GM18861 (cell line): ENCODE measurements around the gene TBX19.

Source experiments
- ATAC-seq: cut with Tn5 transposase; IDR thresholded peaks from one replicate; pipeline ENCODE4 v1.9.1; 2021; ENCODE audit not compliant: unreplicated experiment

Gene TBX19

DNA sequence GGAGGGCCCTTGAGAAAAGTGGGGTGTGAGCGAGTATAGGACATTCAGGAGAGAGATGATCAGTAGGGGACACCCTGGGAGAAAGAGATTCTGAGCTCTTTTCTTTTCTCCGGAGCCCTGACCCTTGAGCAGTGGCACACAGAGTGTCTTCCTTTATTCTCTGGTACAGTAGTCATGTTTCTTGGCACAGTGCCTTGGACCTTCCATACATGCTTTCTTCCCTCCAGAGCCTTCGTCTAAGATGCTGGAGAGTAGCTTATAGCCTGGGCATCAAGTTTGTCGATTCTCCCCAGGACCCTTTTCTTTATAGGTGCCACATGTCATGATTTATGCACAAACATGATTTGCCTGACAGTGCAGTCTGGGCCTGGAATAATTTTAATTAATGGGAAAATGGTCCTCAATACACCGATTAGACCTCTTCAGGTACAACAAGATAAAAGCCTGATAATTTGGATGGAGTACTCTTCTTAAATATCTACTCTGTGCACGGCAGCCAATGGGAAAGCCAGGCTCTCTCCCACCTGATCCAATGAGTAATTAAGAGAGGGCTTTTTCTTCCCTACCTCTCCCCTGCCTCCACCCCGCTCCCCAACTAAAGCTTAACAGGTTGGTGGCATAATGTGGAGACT lies at the start of gene TBX19:
TSS of gene TBX19 (plus strand) at position 582 of the 632 bp plus-strand sequence. CDS start 214 bp downstream, outside the sequence.
- ATAC-seq = no peak

DNA sequence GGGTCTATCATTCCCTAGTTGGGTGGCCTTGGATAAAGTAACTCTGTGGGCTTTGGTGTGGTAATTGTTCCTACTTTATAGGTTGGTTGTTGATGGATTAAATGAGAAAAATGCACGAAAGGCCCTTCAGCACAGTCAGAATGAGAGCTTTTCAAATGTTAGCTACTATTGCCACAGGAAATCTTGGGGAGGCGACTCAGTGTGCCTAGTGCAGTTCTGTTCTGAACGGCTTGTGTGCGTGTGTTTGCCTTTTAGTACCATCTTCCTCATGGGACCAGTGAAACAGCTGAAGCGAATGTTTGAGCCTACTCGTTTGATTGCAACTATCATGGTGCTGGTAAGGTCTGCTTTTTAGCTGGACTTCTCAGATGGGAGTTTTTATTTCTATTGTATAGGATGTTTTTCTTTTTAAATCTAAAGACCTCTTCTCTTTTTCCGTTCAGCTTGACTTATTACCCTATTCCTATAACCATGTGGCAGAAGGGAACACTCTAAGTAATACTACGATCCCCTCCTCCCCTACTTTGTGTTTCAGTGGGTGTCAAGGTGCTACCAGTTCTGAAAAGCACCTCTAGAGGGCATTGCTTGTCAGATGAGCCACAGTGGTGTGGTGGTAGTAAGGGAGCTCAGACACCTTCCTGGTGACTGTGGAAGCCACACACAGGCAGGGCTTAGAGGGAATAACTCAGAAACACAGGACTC lies 45.7 kb upstream of the TBX19 start:
- ATAC-seq = peak; percentile 73

DNA sequence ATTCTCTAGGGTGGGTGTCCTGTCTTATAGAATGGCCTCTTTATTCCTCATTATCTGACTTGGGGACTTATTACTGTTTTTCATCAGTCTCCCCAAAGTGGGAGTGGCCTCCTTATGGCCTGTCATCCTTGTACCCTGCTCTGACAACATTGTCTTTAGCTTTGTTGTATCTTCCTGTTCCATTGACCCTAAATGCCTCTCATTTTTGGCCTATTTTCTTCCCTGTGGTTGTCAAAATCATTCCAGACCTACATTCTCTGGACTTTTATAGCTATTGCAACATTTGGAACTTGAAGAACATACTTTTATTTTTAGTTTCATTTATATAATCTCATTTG lies 45.2 kb upstream of the TBX19 start:
- ATAC-seq = no peak

- ATAC-seq = no peak
Observed at GRCh38 chr1:168235937-168236336, 44.7 kb upstream of the TBX19 start.

GRCh38 chr1:168236836-168237611 lies 43.7 kb upstream of the TBX19 start:
- no peak for ATAC-seq

DNA sequence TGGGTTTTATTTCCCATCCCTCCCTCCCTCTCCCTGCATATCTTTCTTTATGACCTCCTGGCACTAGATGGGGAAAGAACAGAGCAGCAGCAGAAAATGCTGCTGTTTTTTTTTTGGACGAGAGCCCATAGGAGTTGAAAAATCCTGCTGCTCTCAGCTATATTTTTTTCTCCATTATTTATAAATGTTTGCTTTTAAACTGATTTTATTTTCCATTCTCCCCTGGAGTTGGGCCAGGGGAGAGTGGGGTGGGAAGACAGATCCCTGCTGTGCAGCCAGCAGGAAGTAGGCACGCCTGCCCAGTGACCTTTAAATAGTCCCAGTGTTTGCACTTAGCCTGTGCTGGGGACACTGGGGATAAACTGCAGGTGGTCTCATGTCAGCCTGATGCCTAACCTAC lies 37.5 kb upstream of the TBX19 start:
- no peak for ATAC-seq

GRCh38 chr1:168243636-168244212 lies 37.0 kb upstream of the TBX19 start:
- no peak for ATAC-seq

GRCh38 chr1:168245042-168245441 lies 35.6 kb upstream of the TBX19 start:
- ATAC-seq = no peak

GRCh38 chr1:168246506-168246905 lies 34.2 kb upstream of the TBX19 start:
- no peak for ATAC-seq

- no peak for ATAC-seq
Observed at GRCh38 chr1:168252204-168252733, 28.4 kb upstream of the TBX19 start.

DNA sequence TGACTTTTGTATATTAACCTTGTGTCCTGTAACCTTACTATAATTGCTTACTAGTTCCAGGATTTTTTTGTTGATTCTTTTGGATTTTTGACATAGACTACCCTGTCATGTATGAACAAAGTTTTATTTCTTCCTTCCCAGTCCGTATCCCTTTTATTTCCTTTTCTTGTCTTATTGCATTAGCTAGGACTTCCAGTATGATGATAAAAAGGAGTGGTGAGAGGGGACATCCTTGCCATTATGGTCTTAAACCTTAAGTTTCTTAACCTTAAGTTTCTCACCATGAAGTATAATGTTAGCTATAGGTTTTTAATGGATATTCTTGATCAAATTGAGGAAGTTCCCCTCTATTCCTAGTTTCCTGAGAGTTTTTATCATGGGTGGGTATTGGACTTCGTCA lies 24.5 kb upstream of the TBX19 start:
- no peak for ATAC-seq

GRCh38 chr1:168257397-168257796 lies 23.3 kb upstream of the TBX19 start:
- ATAC-seq = no peak

GRCh38 chr1:168259567-168259966 lies 21.1 kb upstream of the TBX19 start:
- no peak for ATAC-seq

DNA sequence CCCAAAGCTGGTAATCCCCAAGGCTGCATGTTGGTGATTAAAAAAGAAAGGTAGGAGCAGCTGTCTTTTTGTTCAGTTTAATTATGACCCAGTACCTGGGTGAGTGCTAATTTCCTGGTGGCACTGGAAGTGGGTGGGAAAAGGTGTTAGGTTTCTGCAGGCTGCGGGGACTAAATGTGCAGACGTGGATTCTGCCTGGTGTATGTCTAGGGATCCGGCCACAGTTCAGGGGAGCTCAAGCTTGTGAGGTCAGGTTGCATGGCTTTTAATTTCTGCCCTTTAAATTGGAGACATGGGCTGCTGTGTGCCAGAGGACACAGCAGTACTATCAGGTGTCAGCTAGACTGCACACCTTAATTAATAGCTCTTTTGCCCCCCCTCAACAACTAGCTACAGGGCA lies 20.3 kb upstream of the TBX19 start:
- no peak for ATAC-seq

- no peak for ATAC-seq
Observed at GRCh38 chr1:168261390-168261789, 19.3 kb upstream of the TBX19 start.

GRCh38 chr1:168263130-168263529 lies 17.5 kb upstream of the TBX19 start:
- ATAC-seq = no peak

GRCh38 chr1:168264296-168264695 lies 16.4 kb upstream of the TBX19 start:
- no peak for ATAC-seq

DNA sequence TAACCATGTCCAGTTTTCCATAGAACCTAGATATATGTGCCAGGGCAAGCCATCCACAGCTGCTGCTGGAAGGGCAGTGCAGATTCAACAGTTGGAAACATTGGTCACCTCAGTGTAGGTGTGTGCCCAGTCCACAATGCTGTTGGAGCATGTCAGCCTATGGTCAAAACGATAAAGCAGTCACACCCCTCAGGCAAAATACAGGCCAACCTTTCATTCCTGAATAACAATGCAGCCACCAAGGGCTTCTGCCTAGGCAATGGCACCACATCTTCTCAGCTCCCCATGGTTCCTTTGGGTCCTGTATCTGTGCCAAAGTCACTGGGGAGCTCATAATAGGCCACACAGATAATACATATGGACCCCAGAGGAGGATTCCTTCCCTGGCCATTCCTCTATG lies 15.1 kb upstream of the TBX19 start:
- ATAC-seq = no peak

DNA sequence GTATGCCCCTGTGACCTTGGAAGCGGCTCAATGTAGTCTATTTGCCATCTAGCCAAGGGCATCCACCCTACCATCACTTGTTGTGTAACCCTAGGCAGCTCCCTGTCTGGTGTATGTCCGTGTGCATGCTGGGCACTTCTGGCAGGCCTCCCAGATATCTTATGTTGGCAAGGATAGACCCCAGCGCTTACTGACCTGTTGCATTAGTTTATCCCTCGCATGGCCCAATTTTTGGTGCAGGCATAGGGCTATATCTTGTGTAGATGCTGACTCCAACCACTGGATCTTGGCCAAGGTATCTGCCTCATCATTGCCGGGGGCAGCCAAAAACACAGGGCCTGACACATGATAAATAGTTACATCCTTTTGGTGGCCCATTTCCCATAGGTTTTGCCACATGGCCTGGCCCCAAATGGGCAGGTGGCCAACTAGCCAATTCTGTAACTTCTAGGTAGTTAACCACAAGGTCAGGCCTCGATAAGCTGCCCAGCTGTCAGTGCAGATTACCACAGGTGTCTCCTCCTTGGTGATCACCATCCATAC lies 14.0 kb upstream of the TBX19 start:
- no peak for ATAC-seq

- ATAC-seq = no peak
Observed at GRCh38 chr1:168271636-168272035, 9.0 kb upstream of the TBX19 start.

- ATAC-seq = no peak
Observed at GRCh38 chr1:168273575-168273974, 7.1 kb upstream of the TBX19 start.
